WTC11 (cell line): ENCODE measurements around the gene EIF5A. TPM values are rescaled to one million over a fixed set of nuclear protein-coding genes. Genes with fewer than 3 reads are reported as not detected.

ENCODE experiments used
- ATAC-seq: fragments of 200-7000 bp; cut with Tn5 transposase; 2 replicates; pipeline ENCODE4 v1.10.0; 2021; ENCODE audit warnings: mild to moderate bottlenecking, moderate library complexity
- CTCF ChIA-PET: fragments of 300-600 bp; sonication (Branson Sonifier 250); formaldehyde crosslinking; loops from one replicate; lab custom pipeline; 2021; ENCODE audit warnings: antibody characterized with exemption; lab: Charles Lee
- POLR2A ChIA-PET: fragments of 350-600 bp; sonication (Branson Sonifier 250); formaldehyde crosslinking; loops from one replicate; lab custom pipeline; 2021; ENCODE audit warnings: antibody characterized with exemption; lab: Charles Lee
- DNase-seq: peaks from one replicate; pipeline ENCODE4 v3.0.0; 2021; ENCODE audit warnings: low spot score
- H3K27ac Mint-ChIP-seq: 2 replicates; pipeline ENCODE4 v1.8.0; 2021; ENCODE audit warnings: mixed read lengths
- H3K27me3 Mint-ChIP-seq: 2 replicates; pipeline ENCODE4 v1.8.0; 2021; ENCODE audit warnings: low read depth, mild to moderate bottlenecking, moderate library complexity, mixed read lengths
- H3K36me3 Mint-ChIP-seq: 2 replicates; pipeline ENCODE4 v1.8.0; 2021; ENCODE audit warnings: mixed read lengths
- H3K4me1 Mint-ChIP-seq: 2 replicates; pipeline ENCODE4 v1.8.0; 2022; ENCODE audit warnings: mixed read lengths
- H3K4me3 Mint-ChIP-seq: 2 replicates; pipeline ENCODE4 v1.8.0; 2021; ENCODE audit warnings: mild to moderate bottlenecking, moderate library complexity, mixed read lengths
- H3K9me3 Mint-ChIP-seq: 2 replicates; pipeline ENCODE4 v1.8.0; 2021; ENCODE audit warnings: mixed read lengths
- CBFB ChIP-seq: sonication (generic); formaldehyde crosslinking; IDR thresholded peaks from 2 replicates; pipeline ENCODE4 v1.8.1; 2022; ENCODE audit warnings: mild to moderate bottlenecking, low read depth, missing genetic modification reagents
- EMX1 ChIP-seq: fragments of 250-450 bp; sonication (Bioruptor Pico); IDR thresholded peaks from 2 replicates; pipeline ENCODE4 v1.8.0; 2021; ENCODE audit warnings: mild to moderate bottlenecking
- ERG ChIP-seq: fragments of 250-450 bp; sonication (Bioruptor Pico); IDR thresholded peaks from 2 replicates; pipeline ENCODE4 v1.8.0; 2021; ENCODE audit warnings: mild to moderate bottlenecking
- FOXP1 ChIP-seq: sonication (generic); formaldehyde crosslinking; IDR thresholded peaks from 2 replicates; pipeline ENCODE4 v1.8.0; 2022; ENCODE audit warnings: missing genetic modification reagents, mild to moderate bottlenecking, moderate library complexity, borderline replicate concordance
- FOXP4 ChIP-seq: sonication (generic); formaldehyde crosslinking; IDR thresholded peaks from 2 replicates; pipeline ENCODE4 v1.8.0; 2022; ENCODE audit warnings: mild to moderate bottlenecking, missing genetic modification reagents
- HMGA2 ChIP-seq: fragments of 250-450 bp; sonication (Bioruptor Pico); IDR thresholded peaks from 2 replicates; pipeline ENCODE4 v1.4.0; 2021; ENCODE audit warnings: mild to moderate bottlenecking, moderate library complexity
- MXD4 ChIP-seq: fragments of 250-450 bp; sonication (Bioruptor Pico); IDR thresholded peaks from 2 replicates; pipeline ENCODE4 v1.8.0; 2021; ENCODE audit warnings: mild to moderate bottlenecking, moderate library complexity, borderline replicate concordance
- NFATC4 ChIP-seq: fragments of 250-450 bp; sonication (Bioruptor Pico); IDR thresholded peaks from 2 replicates; pipeline ENCODE4 v1.9.0; 2021; ENCODE audit warnings: mild to moderate bottlenecking
- NR1H2 ChIP-seq: sonication (generic); formaldehyde crosslinking; IDR thresholded peaks from 2 replicates; pipeline ENCODE4 v1.9.0; 2021; ENCODE audit warnings: mild to moderate bottlenecking, moderate library complexity, missing genetic modification reagents
- PRRX2 ChIP-seq: fragments of 250-450 bp; sonication (Bioruptor Pico); IDR thresholded peaks from 2 replicates; pipeline ENCODE4 v1.8.0; 2021; ENCODE audit warnings: mild to moderate bottlenecking
- RELA ChIP-seq: sonication (generic); formaldehyde crosslinking; IDR thresholded peaks from 2 replicates; pipeline ENCODE4 v1.8.1; 2022; ENCODE audit warnings: missing genetic modification reagents, mild to moderate bottlenecking, borderline replicate concordance
- SP1 ChIP-seq: sonication (generic); formaldehyde crosslinking; conservative IDR thresholded peaks from 2 replicates; pipeline ENCODE4 v1.8.1; 2022; ENCODE audit warnings: missing genetic modification reagents
- ZBTB43 ChIP-seq: sonication (generic); formaldehyde crosslinking; IDR thresholded peaks from 2 replicates; pipeline ENCODE4 v1.8.1; 2023; ENCODE audit warnings: mild to moderate bottlenecking, missing genetic modification reagents
- ZNF121 ChIP-seq: sonication (generic); formaldehyde crosslinking; IDR thresholded peaks from 2 replicates; pipeline ENCODE4 v1.8.0; 2023; ENCODE audit warnings: missing genetic modification reagents
- ZNF138 ChIP-seq: sonication (generic); formaldehyde crosslinking; conservative IDR thresholded peaks from 2 replicates; pipeline ENCODE4 v1.8.1; 2022; ENCODE audit warnings: mild to moderate bottlenecking, moderate library complexity, missing genetic modification reagents
- ZNF425 ChIP-seq: fragments of 250-450 bp; sonication (Bioruptor Pico); conservative IDR thresholded peaks from 2 replicates; pipeline ENCODE4 v1.9.0; 2021; ENCODE audit warnings: mild to moderate bottlenecking
- ZNF532 ChIP-seq: fragments of 250-450 bp; sonication (Bioruptor Pico); IDR thresholded peaks from 2 replicates; pipeline ENCODE4 v1.9.0; 2021; ENCODE audit warnings: mild to moderate bottlenecking, borderline replicate concordance
- total RNA-seq: library from RNA; stranded (reverse); gene quantifications from 3 replicates; pipeline ENCODE4 v1.2.3, GENCODE V29; 2021

EIF5A gene
- total RNA-seq, 1 experiment from 2014 or later, result 1,021 TPM

- TF ChIP-seq RELA (CRISPR knock-in tag), result 0 out of 2 replicates have a peak, but pooled peaks have one; percentile 53
- no peak for TF ChIP-seq NR1H2 (CRISPR knock-in tag)
- TF ChIP-seq CBFB (CRISPR knock-in tag), result no peak
- TF ChIP-seq ZNF138, result no peak
- no peak for TF ChIP-seq MXD4 (CRISPR knock-in tag)
- TF ChIP-seq ERG (CRISPR knock-in tag), result no peak
- TF ChIP-seq SP1 (CRISPR knock-in tag), result no peak; the same call in 1 of the 2 replicates
- TF ChIP-seq, all 79 proteins: peak for 16
These were observed 527 bp downstream of the EIF5A start (continued) for GRCh38 chr17:7307686-7308624.

- Mint-ChIP-seq H3K27me3 (peaks cover 9% of the 10 kb centered on the region), H3K9me3 (peaks cover 4% of the 10 kb centered on the region), H3K4me1 (peaks cover 31% of the 10 kb centered on the region), H3K36me3 (peaks cover 45% of the 10 kb centered on the region), H3K4me3 (peak overlapping the region; percentile 89), H3K27ac (peak overlapping the region; percentile 96)
- ChIA-PET CTCF (interaction anchor here (0.9 to 1.4 kb wide), 3 partner anchors 21 to 58 kb away, joined by 3 to 4 read pairs (median 4); partner anchors contain the start of genes CTDNEP1 and NEURL4), POLR2A (interaction anchor here (0.8 to 1.1 kb wide), 3 partner anchors 21 to 274 kb away, joined by 3 to 7 read pairs (median 3); partner anchors contain the start of gene NEURL4)
- TF ChIP-seq ZNF121 (0 out of 2 replicates have a peak, but pooled peaks have one; percentile 44), FOXP1 (CRISPR knock-in tag) (0 out of 2 replicates have a peak, but pooled peaks have one; percentile 4), ZNF532 (0 out of 2 replicates have a peak, but pooled peaks have one; percentile 11), EMX1 (CRISPR knock-in tag) (peak; percentile 64; the same call in 1 of the 2 replicates), HMGA2 (CRISPR knock-in tag) (no peak), SP1 (CRISPR knock-in tag) (0 out of 2 replicates have a peak, but pooled peaks have one; percentile 36), ERG (CRISPR knock-in tag) (0 out of 2 replicates have a peak, but pooled peaks have one; percentile 35), ZNF425 (CRISPR knock-in tag) (peak; percentile 52; the same call in 1 of the 2 replicates), ZBTB43 (CRISPR knock-in tag) (no peak), PRRX2 (CRISPR knock-in tag) (0 out of 2 replicates have a peak, but pooled peaks have one; percentile 75), NFATC4 (peak; percentile 20; the same call in 1 of the 2 replicates), FOXP4 (CRISPR knock-in tag) (no peak)
- DNase-seq (peak; percentile 71), ATAC-seq (peak; percentile 10)
These were observed 1.4 kb downstream of the EIF5A start for GRCh38 chr17:7308625-7309433.
